ENCODE measurements around the gene CDK3. TPM values are rescaled to one million over a fixed set of nuclear protein-coding genes. Genes with fewer than 3 reads are reported as not detected.

The CDK3 gene
- polyA plus RNA-seq, 2 of the 4 experiments (the other 2 are of a cell fraction): 5.1 to 5.5 TPM

DNA sequence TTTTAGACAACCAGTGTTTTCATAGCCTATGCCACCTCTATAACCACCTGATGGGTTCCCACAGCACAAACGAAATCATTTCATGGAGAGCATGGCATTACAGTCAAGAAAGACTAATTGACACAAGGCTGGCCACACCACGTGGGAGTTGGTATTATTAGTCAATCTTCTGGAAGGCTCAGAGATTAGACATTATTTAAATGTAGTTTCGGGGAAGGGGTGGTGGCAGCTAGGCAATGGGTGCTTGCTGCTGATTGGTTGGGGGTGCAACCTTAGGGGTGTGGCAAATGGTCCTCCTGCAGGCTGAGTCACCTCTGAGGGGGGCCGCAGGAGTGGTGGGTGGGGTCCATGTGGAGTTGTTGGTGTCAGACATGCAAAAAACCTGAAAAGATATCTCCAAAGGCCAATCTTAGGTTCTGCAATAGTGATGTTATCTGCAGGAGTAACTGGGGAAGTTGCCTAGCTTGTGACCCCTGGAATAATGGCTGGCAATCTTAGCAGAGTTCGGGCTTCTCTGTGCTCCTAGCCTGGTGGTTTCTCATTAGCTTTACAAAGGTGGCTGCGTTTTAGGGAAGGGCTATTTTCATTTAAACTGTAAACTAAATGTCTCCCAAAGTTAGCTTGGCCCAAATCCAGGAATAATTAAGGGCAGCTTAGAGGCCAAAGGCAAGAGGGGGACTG, 17.0 kb upstream of the CDK3 start (continued):
- TF ChIP-seq, protein P1, sequence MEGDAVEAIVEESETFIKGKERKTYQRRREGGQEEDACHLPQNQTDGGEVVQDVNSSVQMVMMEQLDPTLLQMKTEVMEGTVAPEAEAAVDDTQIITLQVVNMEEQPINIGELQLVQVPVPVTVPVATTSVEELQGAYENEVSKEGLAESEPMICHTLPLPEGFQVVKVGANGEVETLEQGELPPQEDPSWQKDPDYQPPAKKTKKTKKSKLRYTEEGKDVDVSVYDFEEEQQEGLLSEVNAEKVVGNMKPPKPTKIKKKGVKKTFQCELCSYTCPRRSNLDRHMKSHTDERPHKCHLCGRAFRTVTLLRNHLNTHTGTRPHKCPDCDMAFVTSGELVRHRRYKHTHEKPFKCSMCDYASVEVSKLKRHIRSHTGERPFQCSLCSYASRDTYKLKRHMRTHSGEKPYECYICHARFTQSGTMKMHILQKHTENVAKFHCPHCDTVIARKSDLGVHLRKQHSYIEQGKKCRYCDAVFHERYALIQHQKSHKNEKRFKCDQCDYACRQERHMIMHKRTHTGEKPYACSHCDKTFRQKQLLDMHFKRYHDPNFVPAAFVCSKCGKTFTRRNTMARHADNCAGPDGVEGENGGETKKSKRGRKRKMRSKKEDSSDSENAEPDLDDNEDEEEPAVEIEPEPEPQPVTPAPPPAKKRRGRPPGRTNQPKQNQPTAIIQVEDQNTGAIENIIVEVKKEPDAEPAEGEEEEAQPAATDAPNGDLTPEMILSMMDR (IDR thresholded peaks at IDR 0.05): no peak
- TF ChIP-seq, protein P2, sequence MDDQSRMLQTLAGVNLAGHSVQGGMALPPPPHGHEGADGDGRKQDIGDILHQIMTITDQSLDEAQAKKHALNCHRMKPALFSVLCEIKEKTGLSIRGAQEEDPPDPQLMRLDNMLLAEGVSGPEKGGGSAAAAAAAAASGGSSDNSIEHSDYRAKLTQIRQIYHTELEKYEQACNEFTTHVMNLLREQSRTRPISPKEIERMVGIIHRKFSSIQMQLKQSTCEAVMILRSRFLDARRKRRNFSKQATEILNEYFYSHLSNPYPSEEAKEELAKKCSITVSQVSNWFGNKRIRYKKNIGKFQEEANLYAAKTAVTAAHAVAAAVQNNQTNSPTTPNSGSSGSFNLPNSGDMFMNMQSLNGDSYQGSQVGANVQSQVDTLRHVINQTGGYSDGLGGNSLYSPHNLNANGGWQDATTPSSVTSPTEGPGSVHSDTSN (IDR thresholded peaks at IDR 0.05): no peak

DNA sequence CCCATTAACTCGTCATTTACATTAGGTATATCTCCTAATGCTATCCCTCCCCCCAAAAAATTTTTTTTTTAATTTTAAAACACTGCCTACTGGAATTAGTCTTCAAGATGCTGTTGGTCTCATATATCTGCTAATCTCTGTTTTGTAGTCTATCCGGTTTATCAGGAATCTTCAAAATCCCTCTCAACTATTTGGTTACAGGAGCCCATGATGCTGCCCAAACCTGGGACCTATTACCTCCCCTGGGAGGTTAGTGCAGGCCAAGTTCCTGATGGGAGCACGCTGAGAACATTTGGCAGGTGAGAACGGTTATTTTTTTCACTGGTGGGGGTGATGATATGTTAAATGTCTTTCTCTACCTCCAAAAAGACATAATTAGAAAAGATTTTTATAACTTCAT, 14.7 kb upstream of the CDK3 start:
- H3K4me2 ChIP-seq: no peak overlapping the region
- TF ChIP-seq HEYL (CRISPR knock-in tag; IDR thresholded peaks at IDR 0.05) (no peak), FOSB (CRISPR knock-in tag; IDR thresholded peaks at IDR 0.05) (no peak), CBX2 (IDR thresholded peaks at IDR 0.05; ENCODE audit: borderline replicate concordance, low read depth) (no peak), HDAC2 (IDR thresholded peaks at IDR 0.05) (no peak), BHLHE40 (IDR thresholded peaks at IDR 0.05; ENCODE audit: low read depth, low read length) (no peak), CBX8 (IDR thresholded peaks at IDR 0.05) (no peak), MYC (IDR thresholded peaks at IDR 0.05; ENCODE audit: borderline replicate concordance, low read length) (no peak), GATA3 (IDR thresholded peaks at IDR 0.05; ENCODE audit: borderline replicate concordance) (no peak), ZFP36 (IDR thresholded peaks at IDR 0.05; ENCODE audit: borderline replicate concordance, partially characterized antibody) (no peak), JUNB (IDR thresholded peaks at IDR 0.05) (no peak), EHMT2 (IDR thresholded peaks at IDR 0.05; ENCODE audit: low read depth) (no peak)
- TF ChIP-seq, protein P1 (IDR thresholded peaks at IDR 0.05): no peak
- TF ChIP-seq, protein P3, sequence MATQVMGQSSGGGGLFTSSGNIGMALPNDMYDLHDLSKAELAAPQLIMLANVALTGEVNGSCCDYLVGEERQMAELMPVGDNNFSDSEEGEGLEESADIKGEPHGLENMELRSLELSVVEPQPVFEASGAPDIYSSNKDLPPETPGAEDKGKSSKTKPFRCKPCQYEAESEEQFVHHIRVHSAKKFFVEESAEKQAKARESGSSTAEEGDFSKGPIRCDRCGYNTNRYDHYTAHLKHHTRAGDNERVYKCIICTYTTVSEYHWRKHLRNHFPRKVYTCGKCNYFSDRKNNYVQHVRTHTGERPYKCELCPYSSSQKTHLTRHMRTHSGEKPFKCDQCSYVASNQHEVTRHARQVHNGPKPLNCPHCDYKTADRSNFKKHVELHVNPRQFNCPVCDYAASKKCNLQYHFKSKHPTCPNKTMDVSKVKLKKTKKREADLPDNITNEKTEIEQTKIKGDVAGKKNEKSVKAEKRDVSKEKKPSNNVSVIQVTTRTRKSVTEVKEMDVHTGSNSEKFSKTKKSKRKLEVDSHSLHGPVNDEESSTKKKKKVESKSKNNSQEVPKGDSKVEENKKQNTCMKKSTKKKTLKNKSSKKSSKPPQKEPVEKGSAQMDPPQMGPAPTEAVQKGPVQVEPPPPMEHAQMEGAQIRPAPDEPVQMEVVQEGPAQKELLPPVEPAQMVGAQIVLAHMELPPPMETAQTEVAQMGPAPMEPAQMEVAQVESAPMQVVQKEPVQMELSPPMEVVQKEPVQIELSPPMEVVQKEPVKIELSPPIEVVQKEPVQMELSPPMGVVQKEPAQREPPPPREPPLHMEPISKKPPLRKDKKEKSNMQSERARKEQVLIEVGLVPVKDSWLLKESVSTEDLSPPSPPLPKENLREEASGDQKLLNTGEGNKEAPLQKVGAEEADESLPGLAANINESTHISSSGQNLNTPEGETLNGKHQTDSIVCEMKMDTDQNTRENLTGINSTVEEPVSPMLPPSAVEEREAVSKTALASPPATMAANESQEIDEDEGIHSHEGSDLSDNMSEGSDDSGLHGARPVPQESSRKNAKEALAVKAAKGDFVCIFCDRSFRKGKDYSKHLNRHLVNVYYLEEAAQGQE (IDR thresholded peaks at IDR 0.05): no peak
- ChIA-PET CTCF (interaction anchor here (3.4 kb wide), 1 partner anchor 15 kb away, joined by 36 read pairs; the partner anchor contains the start of gene CDK3), POLR2A (no interaction called here)
- peaks cover 12% of the 10 kb centered on the region; the same call in 2 of the 3 replicates for H3K4me1 ChIP-seq
- ATAC-seq (no peak), DNase-seq (ENCODE audit: low read depth in 1 of 2, low spot score in 1 of 2) (no peak), FAIRE-seq (no peak)
- no peak overlapping the region for H3K27ac ChIP-seq
- 89% methylated on average over 4 of the region's 4 CpGs for WGBS (ENCODE audit: missing lambda C conversion rate)
- H3K4me3 ChIP-seq: no peak overlapping the region
- no peaks in the 10 kb centered on the region for H3K9me3 ChIP-seq

DNA sequence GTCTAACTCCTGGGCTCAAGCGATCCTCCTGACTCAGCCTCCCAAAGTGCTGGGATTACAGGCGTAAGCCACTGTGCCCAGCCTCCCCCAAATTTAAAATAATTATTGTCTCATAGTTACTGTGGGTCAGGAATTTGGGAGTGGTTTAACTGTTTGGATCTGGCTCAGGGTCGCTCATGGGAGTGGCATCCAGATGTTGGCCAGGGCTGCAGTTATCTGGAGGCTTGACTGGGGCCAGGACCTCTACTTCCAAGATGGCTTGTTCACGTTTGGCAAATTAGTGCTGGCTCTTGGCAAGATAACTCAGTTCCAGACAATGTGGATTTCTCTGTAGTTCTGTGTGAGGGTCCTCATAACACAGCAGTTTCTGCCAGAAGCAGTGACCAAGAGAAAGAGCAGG, 13.6 kb upstream of the CDK3 start:
- 88% methylated on average over 4 of the region's 4 CpGs for WGBS (ENCODE audit: missing lambda C conversion rate)
- Histone ChIP-seq H3K27ac (no peak overlapping the region), H3K4me2 (no peak overlapping the region), H3K4me3 (no peak overlapping the region), H3K4me1 (peaks cover 8% of the 10 kb centered on the region; the same call in 2 of the 3 replicates), H3K9me3 (no peaks in the 10 kb centered on the region)
- ChIA-PET CTCF (interaction anchor here (1.6 to 1.8 kb wide), 2 partner anchors 16 to 18 kb away, joined by 4 read pairs; no protein-coding TSS in a partner anchor), POLR2A (no interaction called here)
- TF ChIP-seq JUNB (IDR thresholded peaks at IDR 0.05): no peak
- no peak for TF ChIP-seq CHD2 (IDR thresholded peaks at IDR 0.05; ENCODE audit: low read length, partially characterized antibody)
- no peak for TF ChIP-seq HOXB5 (CRISPR knock-in tag; IDR thresholded peaks at IDR 0.05)
- no peak for ATAC-seq
- no peak for FAIRE-seq
- DNase-seq (ENCODE audit: low read depth in 1 of 2, low spot score in 1 of 2): no peak

Data from A549 (cell line).